C4-2B (cell line): ENCODE measurements around the gene DLGAP4.

Source experiments
- H3K27ac ChIP-seq: fragments of 450-650 bp; 2 replicates; pipeline ENCODE4 v1.5.1; 2017
- CTCF ChIP-seq: fragments of 450-650 bp; conservative IDR thresholded peaks from 2 replicates; pipeline ENCODE4 v1.5.1; 2017; ENCODE audit warnings: mild to moderate bottlenecking
- ZFX ChIP-seq: fragments of 450-650 bp; IDR thresholded peaks from 2 replicates; pipeline ENCODE4 v1.6.1; 2017

The DLGAP4 gene

DNA sequence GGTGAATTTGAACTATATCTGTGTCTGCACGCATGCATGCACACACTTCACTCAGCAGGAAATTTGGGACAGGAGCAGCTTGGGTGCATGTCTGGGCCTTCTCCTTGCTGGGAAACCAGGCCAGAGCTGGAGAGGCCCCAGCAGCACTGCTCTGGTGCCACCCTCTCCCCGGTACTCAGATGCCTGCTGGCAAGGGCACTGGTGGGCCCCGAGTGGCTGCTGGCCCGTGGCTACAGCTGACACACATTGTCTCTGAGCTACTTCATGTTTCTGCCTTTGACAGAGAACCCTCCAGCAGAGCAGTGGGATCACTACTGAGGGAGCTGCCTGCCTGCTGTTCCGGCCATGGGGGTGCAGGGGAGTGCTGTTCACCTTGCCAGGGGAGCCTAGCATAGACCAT is 37.5 kb downstream of the DLGAP4 start:
- no peak overlapping the region for H3K27ac ChIP-seq
- TF ChIP-seq CTCF (no peak), ZFX (no peak)

DNA sequence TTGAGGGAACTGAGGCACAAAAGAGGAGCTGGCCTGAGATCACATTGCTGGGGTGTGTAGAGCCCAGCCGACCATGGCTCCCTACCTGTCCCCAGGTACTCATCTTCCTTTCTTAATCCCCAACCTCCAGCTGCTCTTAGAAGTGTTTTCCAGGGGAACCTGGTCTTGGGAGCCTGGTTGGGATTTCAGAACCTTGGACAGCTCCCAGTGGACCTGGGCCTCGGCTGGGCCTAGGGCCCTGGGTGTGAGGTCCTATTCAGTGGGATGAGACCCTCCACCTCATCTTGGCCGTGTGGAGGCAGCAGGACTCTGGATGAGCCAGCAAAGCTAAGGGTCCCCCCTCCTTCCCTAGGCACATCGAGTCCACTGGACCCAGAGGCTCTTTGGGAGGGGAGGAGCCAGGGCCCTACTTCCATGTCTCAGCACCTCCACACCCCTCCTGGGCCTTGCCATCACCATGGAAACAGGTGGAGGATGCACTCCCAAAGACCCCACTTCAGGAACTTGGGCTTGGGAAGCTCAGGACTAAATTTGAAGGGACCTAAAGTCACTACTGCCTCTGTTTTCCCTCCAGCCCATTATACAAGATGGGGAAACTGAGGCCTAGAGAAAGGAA is 38.5 kb downstream of the DLGAP4 start:
- TF ChIP-seq CTCF = no peak
- TF ChIP-seq ZFX = no peak
- H3K27ac ChIP-seq = no peak overlapping the region

GRCh38 chr20:36346256-36346655 is 40.1 kb downstream of the DLGAP4 start:
- TF ChIP-seq CTCF = no peak
- no peak for TF ChIP-seq ZFX
- H3K27ac ChIP-seq = no peak overlapping the region

- TF ChIP-seq CTCF (no peak), ZFX (no peak)
Observed at GRCh38 chr20:36349384-36350170, 43.4 kb downstream of the DLGAP4 start.

DNA sequence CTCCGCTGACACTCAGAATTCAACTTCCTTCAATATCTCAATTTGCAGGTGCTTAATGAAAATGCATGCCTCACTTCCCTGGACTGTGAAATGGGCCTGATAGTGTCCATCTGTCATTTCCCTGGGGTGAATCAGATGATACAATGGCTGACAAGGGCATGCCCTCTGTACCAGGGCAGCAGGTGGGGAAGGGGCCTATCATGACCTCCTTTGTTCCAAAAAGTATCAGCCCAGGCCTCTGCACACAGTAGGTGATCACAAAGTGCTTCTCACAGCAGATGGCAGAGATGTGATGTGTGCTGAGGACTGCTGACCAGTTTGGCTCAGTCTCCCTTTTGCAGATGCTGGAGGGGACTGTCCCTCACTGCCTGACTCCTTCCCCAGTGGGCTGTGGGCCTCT is 44.3 kb downstream of the DLGAP4 start:
- no peak overlapping the region for H3K27ac ChIP-seq
- TF ChIP-seq ZFX (no peak), CTCF (no peak)

More at GRCh38 chr20:36349384-36350170, 43.4 kb downstream of the DLGAP4 start:
- no peak overlapping the region for H3K27ac ChIP-seq

DNA sequence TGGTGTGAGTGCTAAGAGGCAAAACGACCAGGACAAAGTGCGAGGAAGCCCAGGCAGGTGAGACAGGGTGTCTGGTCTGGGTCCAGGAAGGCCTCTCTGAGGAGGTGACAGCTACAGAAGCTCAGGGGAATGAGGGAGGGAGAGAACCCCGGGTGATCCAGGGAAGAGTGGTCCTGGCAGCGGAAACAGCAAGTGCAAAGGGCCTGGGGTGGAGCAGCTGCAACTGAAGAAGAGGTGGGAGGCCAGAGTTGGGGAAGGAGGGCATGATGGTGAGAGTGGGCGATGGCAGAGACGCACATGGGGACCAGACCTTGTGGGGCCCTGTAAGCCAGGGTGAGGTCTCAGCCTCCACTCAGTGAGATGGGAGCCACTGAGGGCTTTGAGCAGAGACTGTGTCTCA is 45.8 kb downstream of the DLGAP4 start:
- no peak overlapping the region for H3K27ac ChIP-seq
- TF ChIP-seq CTCF (no peak), ZFX (no peak)

DNA sequence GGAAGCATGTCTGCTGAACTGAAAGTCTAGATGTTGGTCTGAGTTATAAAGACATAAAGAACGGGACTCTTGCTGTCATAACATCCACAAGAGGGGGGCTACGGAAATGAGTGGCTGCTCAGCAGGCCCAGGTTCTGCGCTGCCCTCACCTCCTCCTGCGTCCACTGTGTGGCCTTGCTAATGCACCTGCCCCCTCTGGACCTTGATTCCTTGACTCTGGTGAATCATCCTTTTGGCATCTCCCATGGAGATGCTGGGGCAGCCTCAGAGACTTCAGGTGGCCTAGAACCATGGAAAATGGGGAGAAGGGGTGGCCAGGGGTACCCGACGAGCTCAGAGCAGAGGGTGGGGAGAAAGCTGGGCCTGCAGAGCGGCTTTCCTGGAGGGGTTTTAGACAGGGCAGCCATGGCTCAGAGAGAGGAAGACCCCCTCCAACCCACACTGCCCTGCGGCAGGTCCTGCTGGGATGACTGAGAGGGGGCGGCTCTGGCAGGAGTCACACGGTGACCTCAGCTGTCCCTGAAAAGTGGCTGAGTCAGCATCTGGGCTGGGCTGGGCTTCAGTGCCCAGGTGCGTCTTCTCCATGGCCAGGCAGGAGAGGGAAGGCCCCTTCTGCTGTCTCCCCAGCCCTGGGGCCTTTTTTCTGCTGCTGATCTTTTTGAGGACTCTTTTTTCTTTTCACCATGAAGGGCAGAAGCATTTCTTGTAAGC is 46.9 kb downstream of the DLGAP4 start:
- no peak overlapping the region for H3K27ac ChIP-seq
- TF ChIP-seq CTCF (no peak), ZFX (no peak)
